Frontal cortex (tissue), 4 donors: ENCODE data around the gene ELK1. TPM values are rescaled to one million over a fixed set of nuclear protein-coding genes. Genes with fewer than 3 reads are reported as not detected.
A peak's percentile ranks its signal among the peaks of the same experiment; 100 is the strongest.

Experiments used
- DNase-seq, 2 donors: peaks; one replicate each; pipeline ENCODE4 v3.0.0; 2012; ENCODE audit warnings: low spot score in 2 of 2
- FAIRE-seq: peaks from 2 replicates; lab custom pipeline; 2012; peaks lifted over from hg19 to GRCh38; lab: Jason Lieb, UNC
- total RNA-seq: library from RNA; depleted of rRNA; stranded (reverse); fragments of >200 nt; gene quantifications from one replicate; pipeline ENCODE4 v1.2.3, GENCODE V29; 2014
- donor health status: control.
- donor health status: control.
- donor health status: control.

The ELK1 gene
- total RNA-seq, 1 donor from 2014 or later = 17.5 TPM

DNA sequence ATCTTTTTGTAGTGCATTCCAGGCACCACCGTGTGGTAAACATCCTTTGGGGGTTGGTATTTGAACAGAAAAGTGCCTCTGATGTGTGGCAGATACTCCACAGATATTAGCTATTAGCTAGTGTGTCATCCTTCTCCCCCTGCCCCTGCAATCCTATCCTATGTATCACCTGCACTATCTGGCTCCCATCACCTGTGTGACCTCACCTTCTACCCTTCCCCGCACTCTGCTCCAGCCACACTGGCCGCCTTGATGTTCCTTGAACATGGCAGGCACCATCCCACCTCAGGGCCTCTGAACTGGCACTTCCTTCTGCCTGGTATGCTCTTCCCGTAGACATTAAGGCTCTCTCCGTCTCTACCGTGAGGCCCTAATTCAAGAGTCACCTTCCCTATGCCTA lies 3.7 kb downstream of the ELK1 start:
- FAIRE-seq (no peak), DNase-seq (no peak)

DNA sequence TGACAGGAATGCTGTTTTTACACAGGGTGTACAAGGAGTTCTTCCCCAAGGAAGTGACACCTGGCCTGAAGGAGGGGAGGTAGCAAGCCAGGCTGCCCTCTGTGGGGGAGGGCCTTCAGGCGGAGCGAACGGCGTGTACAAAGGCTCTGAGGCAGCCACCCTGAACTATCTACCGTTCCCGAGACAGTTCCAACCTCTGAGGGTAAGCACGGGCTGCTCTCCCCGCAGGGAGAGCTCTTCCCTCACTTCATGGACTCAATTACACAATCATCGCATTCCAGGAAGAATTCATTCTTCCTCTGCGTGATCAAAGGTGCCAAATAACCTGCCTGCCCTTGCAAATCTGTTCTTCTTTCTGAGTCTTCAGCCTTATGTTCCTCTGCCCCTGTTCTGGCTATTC lies 4.8 kb downstream of the ELK1 start:
- DNase-seq = no peak
- no peak for FAIRE-seq

DNA sequence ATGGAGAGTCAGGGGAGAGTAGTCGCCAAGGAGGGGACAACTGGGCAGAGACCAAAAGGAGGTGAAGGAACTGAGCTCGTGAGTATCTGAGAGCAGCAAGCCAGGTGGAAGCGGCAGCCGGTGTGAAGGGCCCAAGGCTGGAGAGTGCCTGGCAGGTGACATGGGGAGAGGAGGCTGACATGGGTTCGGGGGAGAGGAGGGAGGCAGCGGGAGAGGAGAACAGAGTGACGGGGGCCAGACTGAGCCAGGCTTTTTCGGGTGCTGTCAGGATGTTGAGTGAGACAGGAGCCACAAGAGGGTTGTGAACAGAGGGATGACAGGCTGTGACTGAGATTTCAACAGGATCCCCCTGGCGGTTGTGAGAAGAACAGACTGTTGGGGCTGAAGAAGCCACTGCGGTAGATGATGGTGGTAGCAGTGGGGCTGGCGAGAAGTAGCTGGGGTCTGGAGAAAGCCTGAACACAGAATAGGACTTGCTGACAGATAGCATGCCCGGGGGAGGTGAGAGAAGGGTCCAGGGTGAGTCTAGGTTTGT lies 5.7 kb downstream of the ELK1 start:
- DNase-seq (no peak), FAIRE-seq (no peak)

DNA sequence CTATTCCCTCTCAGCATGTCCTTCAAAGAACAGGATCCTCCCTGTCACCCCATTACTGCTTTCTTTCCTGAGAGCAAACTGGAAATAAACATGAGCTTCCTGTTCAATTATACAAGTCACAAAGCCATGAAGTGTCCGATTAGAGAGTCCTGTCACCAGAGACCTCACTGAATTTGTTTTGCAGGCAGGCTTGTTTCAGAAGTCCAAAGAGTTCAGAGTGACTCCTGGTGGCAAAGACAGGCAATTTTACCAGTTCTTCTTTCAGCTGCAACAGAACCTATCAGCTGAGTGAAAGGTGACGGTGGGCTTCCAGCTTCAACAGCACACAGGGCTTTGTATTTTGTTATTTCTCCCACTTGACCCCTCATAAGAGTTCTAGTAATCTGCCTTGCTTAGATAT lies 6.4 kb downstream of the ELK1 start:
- no peak for DNase-seq
- no peak for FAIRE-seq

DNA sequence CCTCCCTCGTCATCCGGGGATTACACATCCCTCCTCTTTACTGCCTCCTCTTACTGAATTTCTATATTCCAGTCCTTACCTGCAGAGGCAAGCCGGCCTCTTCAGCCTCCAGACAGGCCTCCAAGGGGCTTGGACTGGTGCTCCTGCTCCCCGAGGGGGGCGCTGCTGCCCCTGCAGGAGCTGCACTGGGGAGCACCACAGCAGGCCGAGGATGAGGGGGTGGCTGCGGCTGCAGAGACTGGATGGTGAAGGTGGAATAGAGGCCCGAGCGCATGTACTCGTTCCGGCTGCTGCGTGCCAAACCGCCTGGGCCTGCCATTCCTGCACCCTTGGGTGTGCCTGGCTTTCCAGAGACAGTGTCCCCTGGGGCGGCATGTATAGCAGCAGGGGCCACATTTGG lies 11.5 kb downstream of the ELK1 start:
- DNase-seq (no peak), FAIRE-seq (no peak)

DNA sequence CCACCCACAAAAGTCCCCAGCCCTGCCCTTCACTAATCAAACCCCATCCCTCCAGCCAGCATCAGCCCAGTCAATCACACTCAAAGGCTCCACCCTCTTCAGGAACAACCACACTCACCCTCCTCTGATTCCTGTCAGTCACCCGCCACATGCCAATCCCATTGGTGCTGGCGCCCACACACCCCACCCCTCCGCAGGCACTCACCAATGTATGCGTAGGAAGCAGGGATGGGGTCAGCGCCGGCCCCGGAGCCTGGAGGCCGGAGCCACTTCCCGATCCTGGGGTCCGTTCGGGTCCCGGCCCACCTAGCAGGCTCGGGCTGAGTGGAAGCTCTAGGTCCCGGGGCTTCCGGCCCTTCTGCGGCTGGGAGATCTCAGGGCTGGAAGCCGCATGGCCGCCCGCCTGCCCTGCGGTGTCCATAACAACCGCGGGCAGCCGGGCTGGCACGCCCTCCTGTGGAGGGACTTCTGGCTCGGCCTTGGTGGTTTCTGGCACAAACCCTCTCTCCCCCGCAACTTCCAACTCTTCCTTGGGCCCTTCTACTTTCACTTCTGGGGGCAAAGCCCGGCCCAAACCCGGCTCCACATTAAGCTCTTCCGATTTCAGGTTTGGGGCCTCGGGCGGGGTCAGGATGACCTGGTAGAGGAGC lies 12.7 kb downstream of the ELK1 start:
- DNase-seq (peak in 1 of 2 donors; percentile 50), FAIRE-seq (no peak)

DNA sequence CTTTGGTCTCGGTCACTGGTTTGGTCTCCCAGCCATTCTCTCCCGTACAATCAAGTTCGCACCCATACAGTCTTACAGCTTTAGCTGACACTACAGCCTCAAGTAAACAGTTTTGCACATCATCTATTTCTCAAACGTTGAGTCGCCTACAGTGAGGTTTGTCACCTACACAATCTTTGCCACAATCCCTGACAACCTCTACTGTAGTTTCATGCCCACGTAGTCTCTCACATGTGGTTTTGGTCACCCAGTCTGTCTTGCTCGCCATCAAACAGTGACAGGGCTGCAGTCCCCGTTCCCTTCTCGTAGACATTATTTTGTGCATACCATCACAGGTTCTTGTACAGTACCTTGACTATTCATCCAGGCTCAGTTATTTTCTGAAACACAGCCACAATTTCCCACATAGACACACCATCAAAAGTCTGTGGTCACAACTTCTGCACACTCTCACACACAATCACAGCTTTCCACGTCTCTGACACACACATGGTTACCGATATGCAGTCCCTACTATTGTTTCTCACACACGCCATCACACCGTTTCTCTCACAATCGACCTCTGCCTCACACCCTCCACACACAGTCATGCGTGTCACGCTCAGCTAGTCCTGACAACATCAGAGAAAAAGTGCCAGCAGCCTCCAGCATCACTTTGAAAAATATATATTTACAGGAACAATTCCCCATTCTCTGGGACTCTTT lies 15.3 kb downstream of the ELK1 start:
- DNase-seq (no peak), FAIRE-seq (no peak)

DNA sequence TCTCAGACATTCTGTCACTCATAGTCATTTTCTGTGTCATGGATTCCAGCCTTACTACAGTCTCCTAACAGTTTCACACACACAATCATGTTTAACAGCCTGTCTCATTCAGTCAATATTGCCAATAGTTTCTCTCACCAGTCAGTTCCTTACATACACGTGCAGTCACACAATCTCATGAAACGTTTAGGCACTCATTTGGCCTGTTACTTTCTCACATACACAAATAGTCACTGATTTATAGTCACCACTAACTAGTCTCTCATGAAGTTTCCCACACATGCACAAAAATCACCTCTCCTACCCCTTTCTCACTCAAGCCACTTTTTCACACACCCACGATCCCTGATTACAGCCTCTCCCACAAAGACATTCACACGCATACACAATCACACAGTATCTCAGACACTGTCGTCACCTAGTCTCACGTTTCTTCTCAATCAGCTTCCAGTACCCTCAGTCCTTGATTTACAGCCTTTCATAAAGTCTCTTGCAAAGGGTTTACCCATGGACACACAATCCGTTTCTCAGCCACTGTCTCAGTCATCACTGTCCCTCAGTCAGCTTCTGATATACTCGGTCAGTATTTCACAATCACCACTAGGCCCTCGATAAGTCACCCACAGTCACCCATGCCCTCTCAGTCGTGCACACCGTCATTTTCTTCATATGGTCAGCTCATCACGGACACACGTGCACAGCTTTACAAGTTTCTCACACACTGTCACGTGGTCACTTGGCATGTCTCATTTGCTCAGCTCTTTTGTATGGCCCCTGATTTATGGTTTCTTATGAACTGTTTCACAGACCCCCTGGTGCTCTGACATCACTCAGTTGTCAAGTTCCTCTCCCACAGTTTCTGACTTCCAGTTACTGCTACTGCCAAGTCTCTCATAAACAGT lies 16.4 kb downstream of the ELK1 start:
- FAIRE-seq (no peak), DNase-seq (no peak)

DNA sequence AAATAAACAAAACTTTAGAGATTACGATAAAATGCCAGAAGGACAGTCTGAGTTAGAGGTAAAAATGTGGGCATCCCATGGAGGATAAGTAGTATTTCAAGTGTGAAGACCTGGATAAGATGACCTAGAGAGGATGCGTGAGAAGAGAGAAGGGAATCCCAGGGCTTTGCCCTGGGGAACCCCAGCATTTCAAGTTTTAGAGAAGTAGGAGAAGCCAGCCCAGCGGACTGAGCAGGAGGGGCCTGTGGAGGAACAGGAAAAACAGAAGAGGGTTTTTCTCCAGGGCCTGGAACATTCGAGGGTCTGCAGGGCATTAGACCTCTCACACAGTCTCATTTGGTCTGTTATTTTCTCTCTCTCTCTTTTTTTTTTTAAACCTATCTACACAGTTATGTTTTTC lies 17.7 kb downstream of the ELK1 start:
- no peak for DNase-seq
- no peak for FAIRE-seq

DNA sequence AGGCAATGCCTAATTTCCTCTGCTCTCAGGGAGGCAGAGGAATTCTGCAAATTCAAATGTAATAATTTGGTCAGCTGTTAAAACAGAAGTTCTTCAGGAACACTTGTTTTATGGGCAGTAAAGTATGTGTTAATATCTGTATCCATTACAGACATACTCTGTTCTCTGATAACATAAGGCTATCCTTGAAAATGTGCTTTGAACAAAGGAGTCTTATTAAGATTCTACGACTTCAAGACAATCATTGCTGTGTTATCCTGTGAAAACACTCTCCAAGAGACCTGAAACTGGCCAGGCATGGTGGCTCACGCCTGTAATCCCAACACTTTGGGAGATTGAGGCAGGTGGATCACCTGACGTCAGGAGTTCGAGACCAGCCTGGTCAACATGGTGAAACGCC lies 18.7 kb downstream of the ELK1 start:
- FAIRE-seq (no peak), DNase-seq (no peak)

DNA sequence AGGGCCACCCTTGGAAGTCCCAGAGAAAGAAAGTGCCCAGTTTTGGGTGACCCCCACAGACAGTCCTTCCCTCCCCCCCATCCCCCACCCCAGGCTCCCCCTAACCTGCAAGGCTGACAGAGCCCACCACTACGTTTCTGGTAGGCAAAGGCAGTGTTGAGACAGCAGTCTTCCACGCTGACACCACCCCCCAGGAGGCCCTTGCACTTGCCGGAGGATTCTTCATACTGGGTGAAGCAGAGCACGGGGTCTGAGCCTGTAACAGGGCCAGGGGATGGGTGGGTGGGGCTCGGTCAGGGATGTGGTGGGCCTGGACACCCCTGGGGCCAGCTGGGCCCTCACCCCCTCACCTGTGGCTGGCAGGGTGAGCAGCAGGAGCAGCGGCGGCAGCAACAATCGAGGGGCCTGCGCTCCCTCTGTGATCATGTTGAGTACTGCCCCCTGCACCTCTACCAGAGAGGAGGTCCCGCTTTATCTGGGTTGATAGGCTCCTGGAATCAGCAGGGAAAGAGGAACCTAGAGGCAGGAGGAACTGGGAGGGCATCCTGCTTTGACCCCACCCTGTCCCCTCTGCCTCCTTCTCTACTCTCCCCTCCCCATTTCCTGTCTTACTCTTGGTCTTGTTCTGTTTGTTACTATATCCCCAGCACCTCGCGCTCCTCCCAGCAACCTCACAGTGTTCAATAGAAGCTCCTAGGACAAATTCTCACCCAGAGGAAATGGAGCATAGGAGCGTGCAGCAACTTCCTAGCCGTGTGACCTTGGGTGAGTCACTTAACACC lies 20.8 kb downstream of the ELK1 start, which contains the start of gene CFP:
TSS of gene CFP (minus strand) at position 512 of the 782 bp plus-strand sequence. CDS start at position 426, 86 bp downstream.
- DNase-seq = no peak
- no peak for FAIRE-seq

DNA sequence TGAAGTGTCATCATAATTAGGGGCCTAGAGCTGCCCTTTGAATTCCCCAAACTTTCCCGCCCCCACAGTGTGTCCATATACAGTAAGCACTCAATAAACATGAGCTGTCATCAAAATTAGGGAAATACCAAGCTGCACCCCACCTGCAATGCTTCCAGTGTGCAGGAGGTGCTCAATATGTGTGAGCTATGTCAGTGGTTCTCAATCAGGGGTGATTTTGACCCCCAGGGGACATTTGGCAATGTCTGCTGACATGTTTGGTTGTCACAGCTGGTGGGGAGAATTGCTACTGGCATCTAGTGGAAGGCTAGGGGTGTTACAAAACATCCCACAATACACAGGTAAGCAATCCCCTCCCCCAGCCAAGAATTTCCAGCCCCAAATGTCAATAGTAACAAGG lies 21.4 kb downstream of the ELK1 start:
- FAIRE-seq (no peak), DNase-seq (no peak)

DNA sequence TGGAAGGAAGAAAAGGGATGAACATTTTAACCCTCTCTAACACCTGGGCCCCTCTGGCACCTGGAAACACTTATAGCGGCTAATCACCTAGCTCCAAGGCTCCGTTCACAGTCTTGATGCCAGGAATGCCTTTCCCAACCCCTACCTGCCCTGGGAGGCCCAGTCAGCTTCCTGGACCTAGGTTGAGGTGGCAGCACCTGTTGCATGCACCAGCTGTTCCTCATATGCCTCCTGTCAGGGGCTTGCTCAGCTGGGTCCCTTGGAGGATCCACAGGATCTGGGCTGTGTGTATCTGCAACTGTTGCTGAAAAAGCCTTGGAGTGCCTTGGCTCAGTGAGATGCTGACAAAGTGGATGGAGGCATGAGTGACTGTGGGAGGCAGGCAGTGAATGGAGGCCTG lies 25.0 kb downstream of the ELK1 start:
- FAIRE-seq (no peak), DNase-seq (no peak)

DNA sequence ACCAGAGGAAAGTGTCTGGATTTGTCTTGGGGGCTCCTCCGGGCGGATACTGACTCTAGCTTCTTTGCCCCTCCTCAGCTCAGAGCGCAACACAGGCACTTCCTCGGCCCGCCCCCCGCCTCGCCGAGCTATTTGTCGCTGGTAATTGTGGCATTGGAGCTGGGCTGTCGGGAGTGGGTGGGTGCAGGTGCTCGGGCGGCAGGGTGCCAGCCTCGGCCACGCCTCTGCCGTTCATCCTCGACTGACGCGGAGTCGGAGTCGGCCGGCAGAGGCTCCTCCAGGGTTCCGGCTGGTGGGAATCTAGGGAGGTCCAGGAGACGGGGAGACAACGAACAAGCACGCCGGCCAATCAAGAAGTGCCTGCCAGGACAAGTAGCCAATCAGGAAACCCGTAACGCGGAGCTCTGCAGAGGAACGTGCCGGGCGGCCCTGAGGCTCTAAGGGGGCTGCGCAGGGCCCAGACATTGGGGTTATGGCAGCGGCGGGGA lies 26.8 kb downstream of the ELK1 start:
- FAIRE-seq (no peak), DNase-seq (peak in 1 of 2 donors; percentile 58)

DNA sequence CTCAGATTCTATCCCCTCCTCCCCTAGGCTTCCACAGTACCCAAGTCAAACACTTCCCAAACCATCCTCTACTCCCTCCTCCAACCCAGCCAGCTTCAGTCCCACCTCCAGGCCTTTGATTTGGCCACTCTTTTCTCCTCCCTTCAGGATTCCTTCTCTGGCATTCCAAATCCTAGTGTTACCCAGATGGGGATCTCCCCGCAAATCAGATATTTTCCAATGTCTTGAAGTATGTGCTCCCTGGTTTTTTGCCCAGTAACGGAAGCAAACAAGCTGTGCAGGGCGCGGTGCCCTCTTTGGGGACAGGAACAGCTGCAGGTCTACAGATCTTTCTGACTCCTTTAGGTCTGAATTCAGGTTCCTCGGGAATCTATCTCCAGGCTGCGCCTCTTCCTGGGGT lies 28.5 kb downstream of the ELK1 start:
- DNase-seq (no peak), FAIRE-seq (no peak)

DNA sequence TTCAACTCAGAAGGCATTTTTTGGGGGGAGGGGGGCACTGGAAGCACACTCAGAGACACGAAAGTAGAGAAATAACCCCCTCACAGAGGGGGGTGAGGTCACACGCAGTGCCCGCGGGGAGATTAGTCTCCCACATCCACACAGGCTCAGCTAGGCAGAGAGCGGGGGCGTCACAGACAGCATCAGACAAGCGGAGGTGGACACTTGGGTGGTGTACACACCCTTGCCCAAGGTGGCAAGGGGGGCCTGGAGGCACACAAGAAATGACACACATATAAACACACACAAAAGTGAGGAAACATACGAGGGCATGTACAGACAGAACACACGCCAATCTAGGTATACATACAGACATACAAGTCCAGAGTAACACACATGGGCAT lies 30.1 kb downstream of the ELK1 start:
- no peak for DNase-seq
- no peak for FAIRE-seq

DNA sequence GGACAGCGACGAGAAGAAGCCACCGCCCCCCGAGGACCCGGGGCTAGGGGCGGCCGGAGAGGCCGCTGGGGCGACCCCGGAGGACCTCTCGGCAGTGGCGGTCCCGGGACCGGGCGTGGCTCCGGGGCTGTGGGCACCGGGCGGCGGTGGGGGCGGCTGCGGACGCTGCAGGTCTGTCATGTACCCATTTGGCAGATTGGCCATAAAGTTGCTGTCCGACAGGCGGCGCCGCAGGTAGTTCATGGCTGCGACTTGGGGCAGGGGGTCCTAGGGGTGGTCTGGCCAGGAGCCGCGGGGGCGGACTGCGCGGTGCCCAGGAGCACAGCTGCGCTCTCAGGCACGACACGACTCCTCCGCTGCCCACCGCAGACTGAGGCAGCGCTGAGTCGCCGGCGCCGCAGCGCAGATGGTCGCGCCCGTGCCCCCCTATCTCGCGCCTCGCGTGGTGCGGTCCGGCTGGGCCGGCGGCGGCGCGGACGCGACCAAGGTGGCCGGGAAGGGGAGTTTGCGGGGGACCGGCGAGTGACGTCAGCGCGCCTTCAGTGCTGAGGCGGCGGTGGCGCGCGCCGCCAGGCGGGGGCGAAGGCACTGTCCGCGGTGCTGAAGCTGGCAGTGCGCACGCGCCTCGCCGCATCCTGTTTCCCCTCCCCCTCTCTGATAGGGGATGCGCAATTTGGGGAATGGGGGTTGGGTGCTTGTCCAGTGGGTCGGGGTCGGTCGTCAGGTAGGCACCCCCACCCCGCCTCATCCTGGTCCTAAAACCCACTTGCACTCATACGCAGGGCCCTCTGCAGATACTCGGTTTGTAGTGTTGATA lies 30.7 kb downstream of the ELK1 start, which contains the start of gene SYN1:
TSS of gene SYN1 (minus strand) at position 372 of the 817 bp plus-strand sequence. CDS start at position 243, 129 bp downstream.
- FAIRE-seq = no peak

DNA sequence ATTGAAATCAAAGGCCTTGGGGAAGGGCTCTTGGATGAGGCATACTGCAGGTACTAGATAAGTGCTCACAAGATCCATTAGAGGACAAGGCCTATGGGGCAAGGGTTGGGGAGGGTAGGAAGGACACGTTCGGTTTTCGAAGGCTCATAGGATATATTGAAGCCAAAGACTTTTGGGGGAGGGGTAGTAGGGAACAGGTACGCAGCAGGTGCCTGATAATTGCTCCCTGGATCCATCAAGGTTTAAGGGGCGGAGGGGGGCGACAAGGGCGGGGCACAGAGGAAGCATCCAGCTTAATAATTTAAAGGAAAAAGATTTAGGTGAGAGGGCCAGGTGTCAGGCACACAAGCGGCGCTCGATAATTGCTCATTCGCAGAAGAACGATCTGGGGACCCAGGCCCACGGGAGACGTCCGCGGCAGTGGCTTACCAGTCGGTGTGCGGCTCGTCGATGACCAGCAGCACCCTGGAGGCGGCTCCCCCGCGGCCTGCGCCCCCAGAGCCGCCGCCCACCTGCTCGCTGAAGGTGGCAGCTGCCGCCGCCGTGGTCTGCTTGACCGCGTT lies 31.4 kb downstream of the ELK1 start:
- DNase-seq (no peak), FAIRE-seq (no peak)

More for the DNA sequence above, 30.7 kb downstream of the ELK1 start, which contains the start of gene SYN1:
- DNase-seq = peak; percentile 93 to 94
